HG02610 (cell line): ENCODE data around the gene CXCL9.
"Not testable (repeated sequence)": the region's sequence is repeated elsewhere in the genome, so short reads cannot be mapped to it uniquely, and the experiment has no call there.

Experiments
- ATAC-seq: cut with Tn5 transposase; IDR thresholded peaks from one replicate; pipeline ENCODE4 v1.9.1; 2021; ENCODE audit warnings: mild to moderate bottlenecking, moderate library complexity; ENCODE audit not compliant: unreplicated experiment

Gene CXCL9

GRCh38 chr4:76007089-76007862 lies at the start of gene CXCL9:
TSS of gene CXCL9 (minus strand) at chr4:76007509. CDS start at chr4:76007449, 60 bp downstream.
- no peak for ATAC-seq

- ATAC-seq, result no peak
Measured at GRCh38 chr4:76055421-76055820, 48.1 kb upstream of the CXCL9 start.

GRCh38 chr4:76055016-76055415 lies 47.7 kb upstream of the CXCL9 start:
- peak; percentile 95 for ATAC-seq

DNA sequence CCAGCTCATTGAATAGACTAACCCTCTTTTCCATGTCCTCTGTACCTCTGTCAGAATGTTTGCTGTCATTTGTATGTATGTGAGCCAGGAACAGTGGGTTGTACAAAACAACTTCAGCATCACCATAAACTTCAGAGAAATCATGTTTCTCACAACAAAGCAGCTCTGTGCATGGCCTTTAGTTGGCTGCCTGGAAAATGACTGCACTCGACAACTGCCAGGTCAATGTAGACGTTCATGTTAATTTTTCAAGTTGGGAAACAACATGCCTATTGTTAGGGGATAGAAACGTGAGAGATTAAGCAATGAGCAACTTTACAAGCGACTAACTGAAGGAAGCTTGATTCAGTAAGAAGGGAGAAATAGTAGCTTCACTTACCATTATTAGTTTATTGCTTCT lies 46.4 kb upstream of the CXCL9 start:
- no peak for ATAC-seq

GRCh38 chr4:76050560-76051050 lies 43.3 kb upstream of the CXCL9 start:
- not testable (repeated sequence) for ATAC-seq

DNA sequence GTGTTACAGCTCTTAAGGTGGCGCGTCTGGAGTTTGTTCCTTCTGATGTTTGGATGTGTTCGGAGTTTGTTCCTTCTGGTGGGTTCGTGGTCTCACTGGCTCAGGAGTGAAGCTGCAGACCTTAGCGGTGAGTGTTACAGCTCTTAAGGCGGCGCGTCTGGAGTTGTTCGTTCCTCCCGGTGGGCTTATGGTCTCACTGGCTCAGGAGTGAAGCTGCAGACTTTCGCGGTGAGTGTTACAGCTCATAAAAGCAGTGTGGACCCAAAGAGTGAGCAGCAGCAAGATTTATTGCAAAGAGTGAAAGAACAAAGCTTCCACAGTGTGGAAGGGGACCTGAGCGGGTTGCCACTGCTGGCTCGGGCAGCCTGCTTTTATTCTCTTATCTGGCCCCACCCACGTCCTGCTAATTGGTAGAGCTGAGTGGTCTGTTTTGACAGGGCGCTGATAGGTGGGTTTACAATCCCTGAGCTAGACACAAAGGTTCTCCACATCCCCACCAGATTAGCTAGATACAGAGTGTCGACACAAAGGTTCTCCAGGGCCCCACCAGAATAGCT lies 42.6 kb upstream of the CXCL9 start:
- not testable (repeated sequence) for ATAC-seq

- not testable (repeated sequence) for ATAC-seq
Measured at GRCh38 chr4:76044686-76045085, 37.4 kb upstream of the CXCL9 start.

GRCh38 chr4:76043306-76043705 lies 36.0 kb upstream of the CXCL9 start:
- ATAC-seq, result not testable (repeated sequence)

- ATAC-seq, result not testable (repeated sequence)
Measured at GRCh38 chr4:76042241-76042998, 35.1 kb upstream of the CXCL9 start.

- ATAC-seq, result no peak
Measured at GRCh38 chr4:76036855-76037254, 29.5 kb upstream of the CXCL9 start.

DNA sequence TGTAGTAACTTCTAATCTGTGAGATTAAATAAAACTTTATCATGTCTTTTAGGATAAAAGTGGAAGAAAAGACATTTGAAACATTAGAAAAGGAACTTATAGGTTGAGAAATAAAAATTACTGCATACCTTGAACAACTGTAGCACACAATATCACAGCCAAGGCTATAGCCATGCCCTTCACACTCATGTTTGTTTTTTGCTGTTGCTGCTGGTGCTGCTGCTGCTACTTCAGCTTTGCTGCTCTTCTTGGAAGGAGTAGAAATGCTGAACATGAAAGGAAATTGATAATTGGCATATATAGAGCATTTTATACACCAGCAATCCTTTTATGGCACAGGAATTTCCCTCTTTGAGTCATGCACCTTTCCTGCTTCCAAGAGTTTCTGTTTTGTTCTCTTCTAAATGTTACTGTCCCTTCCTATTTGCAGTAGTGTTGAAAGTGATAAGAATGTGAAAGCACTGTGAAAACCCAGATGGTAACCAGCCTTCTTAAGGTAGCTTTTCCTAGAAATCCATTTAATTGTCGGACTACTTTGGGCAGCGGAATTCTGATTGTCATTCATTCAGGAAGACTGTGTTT lies 28.6 kb upstream of the CXCL9 start, which contains the start of gene CXCL11:
Gene CXCL11 (minus strand): TSS at position 272 of the 582 bp plus-strand sequence. CDS start 83 bp downstream, at position 189.
- ATAC-seq, result no peak

- no peak for ATAC-seq
Measured at GRCh38 chr4:76035141-76035540, 27.8 kb upstream of the CXCL9 start.

DNA sequence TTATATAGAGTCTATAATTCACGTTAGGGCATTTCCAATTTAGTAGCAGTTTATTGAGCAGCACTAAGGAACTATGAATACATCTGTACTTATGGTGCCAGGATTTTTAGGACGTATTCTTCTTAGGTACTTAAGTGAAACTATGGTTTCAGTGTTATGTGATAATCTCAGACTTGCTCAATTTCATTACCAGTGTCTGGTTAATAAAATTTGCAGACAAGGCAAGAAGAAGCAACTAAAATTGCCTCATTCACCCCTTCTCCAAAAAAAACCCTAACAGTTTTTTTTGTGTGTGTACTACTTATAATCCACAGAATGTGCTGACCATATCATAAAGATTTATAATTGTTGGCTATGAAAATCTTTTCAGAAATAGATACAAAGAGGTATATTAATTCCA lies 22.0 kb upstream of the CXCL9 start:
- ATAC-seq, result no peak

DNA sequence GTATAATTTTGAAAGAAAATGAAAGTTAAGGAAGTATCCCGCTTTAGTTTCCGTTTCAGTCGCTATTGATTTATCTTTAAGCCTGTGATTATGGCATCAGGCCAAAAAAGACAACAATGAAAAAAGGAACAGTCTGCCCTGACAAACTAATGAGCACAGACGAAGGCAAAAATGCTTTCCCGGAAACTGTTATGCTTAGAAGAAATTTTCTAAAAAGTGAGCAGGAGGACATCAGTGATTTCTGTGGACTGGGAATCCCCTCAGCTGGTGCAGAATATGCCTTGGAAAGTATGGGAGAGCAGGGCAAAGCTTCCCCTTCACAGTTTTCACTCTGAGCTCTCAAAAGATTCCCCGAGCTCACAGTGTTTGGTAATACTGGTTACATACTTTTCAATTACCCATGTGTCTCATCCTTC lies 21.0 kb upstream of the CXCL9 start:
- ATAC-seq, result no peak

GRCh38 chr4:76024065-76024464 lies 16.8 kb upstream of the CXCL9 start:
- ATAC-seq, result no peak

DNA sequence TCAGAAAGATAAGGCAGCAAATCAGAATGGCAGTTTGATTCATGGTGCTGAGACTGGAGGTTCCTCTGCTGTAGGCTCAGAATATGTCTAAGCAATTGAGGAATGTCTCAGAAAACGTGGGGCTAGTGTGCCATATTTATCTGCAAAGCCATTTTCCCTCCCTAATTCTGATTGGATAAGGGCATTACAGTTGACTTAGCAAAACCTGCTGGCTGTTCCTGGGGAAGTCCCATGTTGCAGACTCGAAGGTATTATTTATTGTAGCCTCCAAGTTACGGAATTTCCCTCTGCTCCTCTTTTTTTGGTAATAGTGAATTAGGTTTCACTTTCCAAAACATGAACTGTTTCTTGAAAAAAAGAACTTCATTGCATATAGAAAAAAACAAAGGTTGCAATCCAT lies 16.1 kb upstream of the CXCL9 start, which contains the start of gene CXCL10:
Gene CXCL10 (minus strand): TSS at position 109 of the 400 bp plus-strand sequence. CDS start 66 bp downstream, at position 43.
- ATAC-seq, result no peak

- ATAC-seq, result no peak
Measured at GRCh38 chr4:76022677-76023076, 15.4 kb upstream of the CXCL9 start.

DNA sequence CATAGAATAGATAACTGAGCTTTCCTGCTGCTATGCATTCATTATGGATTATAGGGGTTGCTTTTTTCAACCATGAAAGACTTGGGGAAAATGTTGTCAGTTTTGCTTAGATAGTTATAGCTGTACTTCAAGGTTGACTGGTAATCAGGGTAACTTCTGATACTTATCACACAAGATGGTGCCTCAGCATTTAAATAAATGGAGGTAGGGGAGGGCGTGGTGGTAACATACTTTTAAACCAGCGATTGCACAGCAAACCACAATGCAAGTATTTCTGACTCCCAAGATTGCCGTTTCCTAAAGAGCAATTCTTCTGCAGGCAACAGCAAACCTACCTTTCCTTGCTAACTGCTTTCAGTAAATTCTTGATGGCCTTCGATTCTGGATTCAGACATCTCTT lies 14.7 kb upstream of the CXCL9 start:
- ATAC-seq, result no peak

DNA sequence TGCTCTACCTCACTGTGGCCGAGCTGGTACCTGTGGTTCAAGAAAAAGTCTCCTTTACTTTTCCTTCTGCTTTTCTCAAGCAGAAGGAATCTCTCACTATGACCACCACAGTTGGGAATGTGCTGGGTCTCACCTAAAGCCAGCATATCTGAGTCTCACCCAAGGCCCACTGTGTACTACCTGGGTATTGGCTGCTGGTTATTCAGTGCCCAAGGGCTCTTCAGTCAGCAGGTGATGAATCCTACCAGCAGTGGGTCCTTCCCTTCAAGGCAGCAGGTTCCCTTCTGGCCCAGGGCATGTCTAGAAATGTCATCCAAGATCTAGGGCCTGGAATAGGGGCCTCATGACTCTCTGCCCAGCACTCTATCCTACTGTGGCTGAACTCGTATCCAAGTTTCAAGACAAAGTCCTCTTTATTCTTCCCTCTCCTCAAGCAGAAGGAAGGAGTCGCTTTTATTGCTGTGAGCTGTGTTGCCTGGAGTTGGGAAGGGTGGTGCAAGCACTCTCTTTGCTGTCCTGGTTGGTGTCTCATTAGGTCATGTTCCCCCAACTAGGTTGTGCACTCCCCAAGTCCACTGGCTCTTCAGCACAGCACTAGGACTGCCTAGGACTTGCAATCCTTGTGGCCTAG lies 9.9 kb upstream of the CXCL9 start:
- ATAC-seq, result no peak

GRCh38 chr4:76016393-76016792 lies 9.1 kb upstream of the CXCL9 start:
- ATAC-seq, result peak; percentile 77

DNA sequence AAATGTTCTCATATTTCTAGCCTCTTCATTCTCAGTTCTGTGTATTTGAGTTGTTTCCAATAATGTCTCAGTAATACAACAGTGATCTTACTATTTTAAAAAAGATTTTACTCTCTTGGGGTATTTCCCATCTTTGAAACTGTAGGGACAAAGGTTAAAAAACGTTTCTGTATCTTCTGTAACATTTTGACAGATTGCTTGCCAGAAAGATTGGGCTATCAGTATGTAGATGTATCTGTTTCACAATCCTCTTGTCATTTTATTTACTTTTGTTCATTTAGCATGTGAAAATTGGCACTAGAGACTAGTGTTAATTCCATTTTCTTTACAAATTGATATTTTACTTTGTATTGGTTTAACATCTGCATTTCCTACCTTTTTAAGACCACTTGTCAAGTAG lies 6.2 kb upstream of the CXCL9 start:
- no peak for ATAC-seq
